Calu3 (cell line): ENCODE data around the gene MAPRE3. TPM values are rescaled to one million over a fixed set of nuclear protein-coding genes. Genes with fewer than 3 reads are reported as not detected.

Experiments used
- BruUV-seq: library from RNA; stranded (reverse); fragments of 400-500 nt; replicated peaks from 2 replicates; lab custom pipeline; 2021; lab: Mats Ljungman, UMichigan
- CTCF ChIA-PET: fragments of 300-600 bp; sonication (Branson Sonifier 250); formaldehyde crosslinking; loops from one replicate; lab custom pipeline; 2022; ENCODE audit warnings: antibody characterized with exemption; lab: Charles Lee
- DNase-seq: peaks from one replicate; pipeline ENCODE4 v3.0.0; 2022
- H3K27ac Mint-ChIP-seq: one replicate; pipeline ENCODE4 v1.8.0; 2022; ENCODE audit warnings: mixed read lengths; ENCODE audit not compliant: unreplicated experiment
- H3K27me3 Mint-ChIP-seq: one replicate; pipeline ENCODE4 v1.8.0; 2022; ENCODE audit warnings: mixed read lengths; ENCODE audit not compliant: unreplicated experiment
- H3K36me3 Mint-ChIP-seq: one replicate; pipeline ENCODE4 v1.8.0; 2022; ENCODE audit warnings: mild to moderate bottlenecking, moderate library complexity, mixed read lengths; ENCODE audit not compliant: insufficient read depth, unreplicated experiment
- H3K4me1 Mint-ChIP-seq: one replicate; pipeline ENCODE4 v1.8.0; 2022; ENCODE audit warnings: mild to moderate bottlenecking, low read depth, mixed read lengths; ENCODE audit not compliant: unreplicated experiment
- H3K4me3 Mint-ChIP-seq: one replicate; pipeline ENCODE4 v1.8.0; 2022; ENCODE audit warnings: mild to moderate bottlenecking, low read depth, moderate library complexity, mixed read lengths; ENCODE audit not compliant: unreplicated experiment
- H3K9me3 Mint-ChIP-seq: one replicate; pipeline ENCODE4 v1.8.0; 2022; ENCODE audit warnings: low read depth, mixed read lengths; ENCODE audit not compliant: unreplicated experiment
- intact Hi-C: fragments of 100-400 bp; cut with micrococcal nuclease; formaldehyde crosslinking; loops from one replicate; pipeline ENCODE4 v1.10.0; 2022; ENCODE audit not compliant: unreplicated experiment
- total RNA-seq: library from RNA; stranded (reverse); gene quantifications from 2 replicates; pipeline ENCODE4 v1.2.3, GENCODE V29; 2022
- TF ChIP-seq, protein P1 (sequence below): fragments of 200-600 bp; IDR thresholded peaks from one replicate; pipeline ENCODE4 v1.8.0; 2022; ENCODE audit warnings: antibody characterized with exemption; ENCODE audit not compliant: unreplicated experiment

Gene MAPRE3
- total RNA-seq, 1 experiment from 2014 or later, result 11.1 TPM

DNA sequence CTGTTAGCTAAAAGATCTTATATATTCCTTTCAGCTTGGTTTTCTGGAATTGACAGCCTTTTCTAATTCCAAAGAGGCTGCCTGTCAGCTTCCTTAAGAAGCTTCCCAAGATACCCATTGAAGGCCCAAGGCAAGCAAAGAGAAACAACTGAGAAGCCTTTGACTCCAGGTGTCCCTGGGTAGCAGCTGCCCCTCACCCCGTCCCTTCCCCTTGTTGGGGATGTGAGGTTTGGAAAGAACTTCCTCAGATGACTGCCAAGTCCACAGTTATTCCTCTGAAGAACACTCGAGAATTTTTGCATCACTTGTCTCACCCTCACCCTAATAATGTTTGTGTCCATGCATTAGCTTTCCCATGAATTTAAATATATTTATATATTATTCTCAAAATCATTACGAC lies 13.3 kb downstream of the MAPRE3 start:
- DNase-seq, result no peak
- CTCF ChIA-PET, result no interaction called here
- Mint-ChIP-seq H3K4me1 (peaks cover 14% of the 10 kb centered on the region), H3K9me3 (no peaks in the 10 kb centered on the region), H3K27me3 (no peaks in the 10 kb centered on the region), H3K27ac (no peak overlapping the region), H3K36me3 (no peaks in the 10 kb centered on the region), H3K4me3 (no peak overlapping the region)
- TF ChIP-seq, protein P1, sequence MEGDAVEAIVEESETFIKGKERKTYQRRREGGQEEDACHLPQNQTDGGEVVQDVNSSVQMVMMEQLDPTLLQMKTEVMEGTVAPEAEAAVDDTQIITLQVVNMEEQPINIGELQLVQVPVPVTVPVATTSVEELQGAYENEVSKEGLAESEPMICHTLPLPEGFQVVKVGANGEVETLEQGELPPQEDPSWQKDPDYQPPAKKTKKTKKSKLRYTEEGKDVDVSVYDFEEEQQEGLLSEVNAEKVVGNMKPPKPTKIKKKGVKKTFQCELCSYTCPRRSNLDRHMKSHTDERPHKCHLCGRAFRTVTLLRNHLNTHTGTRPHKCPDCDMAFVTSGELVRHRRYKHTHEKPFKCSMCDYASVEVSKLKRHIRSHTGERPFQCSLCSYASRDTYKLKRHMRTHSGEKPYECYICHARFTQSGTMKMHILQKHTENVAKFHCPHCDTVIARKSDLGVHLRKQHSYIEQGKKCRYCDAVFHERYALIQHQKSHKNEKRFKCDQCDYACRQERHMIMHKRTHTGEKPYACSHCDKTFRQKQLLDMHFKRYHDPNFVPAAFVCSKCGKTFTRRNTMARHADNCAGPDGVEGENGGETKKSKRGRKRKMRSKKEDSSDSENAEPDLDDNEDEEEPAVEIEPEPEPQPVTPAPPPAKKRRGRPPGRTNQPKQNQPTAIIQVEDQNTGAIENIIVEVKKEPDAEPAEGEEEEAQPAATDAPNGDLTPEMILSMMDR, result no peak
- intact Hi-C loops, result no loop called here
- no TSS peak for BruUV-seq

DNA sequence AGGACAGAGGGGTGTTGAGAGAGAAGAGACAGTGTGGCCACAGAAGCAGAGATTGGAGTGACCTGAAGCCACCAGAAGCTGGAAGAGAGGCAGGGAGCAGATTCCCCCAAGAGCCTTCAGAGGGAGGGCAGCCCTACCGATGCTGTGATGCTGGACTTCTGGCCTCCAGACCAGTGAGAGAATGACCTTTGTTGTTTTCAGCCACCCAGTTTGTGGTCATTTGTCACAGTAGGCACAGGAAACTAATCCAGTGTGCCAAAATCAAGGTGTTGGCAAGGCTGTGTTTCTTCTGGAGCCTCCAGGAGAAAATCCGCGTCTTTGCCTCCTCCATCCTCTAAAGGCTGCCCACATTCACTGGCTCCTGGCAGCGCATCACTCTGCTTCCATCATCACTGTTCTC lies 15.4 kb downstream of the MAPRE3 start:
- no peak for DNase-seq
- intact Hi-C loops, result no loop called here
- TF ChIP-seq, protein P1, result no peak
- CTCF ChIA-PET, result no interaction called here
- no peak overlapping the region for H3K4me3 Mint-ChIP-seq
- H3K9me3 Mint-ChIP-seq, result no peaks in the 10 kb centered on the region
- H3K4me1 Mint-ChIP-seq, result peaks cover 8% of the 10 kb centered on the region
- no peaks in the 10 kb centered on the region for H3K27me3 Mint-ChIP-seq
- no peaks in the 10 kb centered on the region for H3K36me3 Mint-ChIP-seq
- no TSS peak for BruUV-seq
- H3K27ac Mint-ChIP-seq, result no peak overlapping the region

DNA sequence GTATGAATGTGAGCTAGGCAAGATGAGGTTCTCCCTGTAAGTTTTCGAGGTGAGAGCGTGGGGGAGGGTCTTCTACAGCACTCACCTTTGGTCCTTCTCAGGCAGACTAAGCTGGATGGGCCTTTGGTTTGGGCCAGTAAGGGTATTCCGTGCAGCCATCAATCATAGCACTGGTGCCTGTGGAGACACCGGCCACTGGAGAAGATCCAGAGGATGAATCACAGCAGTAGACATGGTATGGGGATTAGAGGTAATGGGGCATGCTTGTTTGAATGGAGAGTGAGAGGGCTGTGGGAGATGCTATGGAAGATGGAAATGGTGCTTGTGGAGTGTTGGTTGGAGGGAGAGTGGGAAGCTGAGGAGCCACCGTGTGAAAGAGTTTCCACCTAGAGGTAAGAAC lies 16.1 kb downstream of the MAPRE3 start:
- H3K4me3 Mint-ChIP-seq, result no peak overlapping the region
- H3K9me3 Mint-ChIP-seq, result no peaks in the 10 kb centered on the region
- BruUV-seq, result no TSS peak
- H3K27ac Mint-ChIP-seq, result no peak overlapping the region
- peaks cover 8% of the 10 kb centered on the region for H3K4me1 Mint-ChIP-seq
- no peaks in the 10 kb centered on the region for H3K36me3 Mint-ChIP-seq
- no peak for DNase-seq
- intact Hi-C loops, result no loop called here
- CTCF ChIA-PET, result interaction anchor here (0.7 kb wide), 1 partner anchor 100 kb away, joined by 3 read pairs; the partner anchor contains the start of gene KHK
- no peaks in the 10 kb centered on the region for H3K27me3 Mint-ChIP-seq
- TF ChIP-seq, protein P1, result no peak

- H3K4me1 Mint-ChIP-seq, result no peaks in the 10 kb centered on the region
- no TSS peak for BruUV-seq
- H3K27ac Mint-ChIP-seq, result no peak overlapping the region
- no peaks in the 10 kb centered on the region for H3K36me3 Mint-ChIP-seq
- TF ChIP-seq, protein P1, result no peak
- no peaks in the 10 kb centered on the region for H3K27me3 Mint-ChIP-seq
- H3K4me3 Mint-ChIP-seq, result no peak overlapping the region
- DNase-seq, result no peak
- CTCF ChIA-PET, result no interaction called here
- no peaks in the 10 kb centered on the region for H3K9me3 Mint-ChIP-seq
- intact Hi-C loops, result no loop called here
Observed at GRCh38 chr2:26988058-26988860, 17.8 kb downstream of the MAPRE3 start.
